DND-41 (cell line): ENCODE measurements around the gene TSR2.

ENCODE experiments used
- EZH2 ChIP-seq: IDR thresholded peaks from 3 replicates; pipeline ENCODE4 v1.6.1; 2012; ENCODE audit warnings: borderline replicate concordance, low read depth, mild to moderate bottlenecking, moderate library complexity, low read length, inconsistent platforms; ENCODE audit not compliant: severe bottlenecking
- TF ChIP-seq, protein P1 (sequence below): IDR thresholded peaks from 2 replicates; pipeline ENCODE4 v1.5.1; 2012; ENCODE audit warnings: borderline replicate concordance, low read length, moderate library complexity, mild to moderate bottlenecking; ENCODE audit not compliant: poor library complexity, severe bottlenecking; ENCODE audit errors: extremely low read depth

- TF ChIP-seq, protein P1, sequence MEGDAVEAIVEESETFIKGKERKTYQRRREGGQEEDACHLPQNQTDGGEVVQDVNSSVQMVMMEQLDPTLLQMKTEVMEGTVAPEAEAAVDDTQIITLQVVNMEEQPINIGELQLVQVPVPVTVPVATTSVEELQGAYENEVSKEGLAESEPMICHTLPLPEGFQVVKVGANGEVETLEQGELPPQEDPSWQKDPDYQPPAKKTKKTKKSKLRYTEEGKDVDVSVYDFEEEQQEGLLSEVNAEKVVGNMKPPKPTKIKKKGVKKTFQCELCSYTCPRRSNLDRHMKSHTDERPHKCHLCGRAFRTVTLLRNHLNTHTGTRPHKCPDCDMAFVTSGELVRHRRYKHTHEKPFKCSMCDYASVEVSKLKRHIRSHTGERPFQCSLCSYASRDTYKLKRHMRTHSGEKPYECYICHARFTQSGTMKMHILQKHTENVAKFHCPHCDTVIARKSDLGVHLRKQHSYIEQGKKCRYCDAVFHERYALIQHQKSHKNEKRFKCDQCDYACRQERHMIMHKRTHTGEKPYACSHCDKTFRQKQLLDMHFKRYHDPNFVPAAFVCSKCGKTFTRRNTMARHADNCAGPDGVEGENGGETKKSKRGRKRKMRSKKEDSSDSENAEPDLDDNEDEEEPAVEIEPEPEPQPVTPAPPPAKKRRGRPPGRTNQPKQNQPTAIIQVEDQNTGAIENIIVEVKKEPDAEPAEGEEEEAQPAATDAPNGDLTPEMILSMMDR = no peak
- TF ChIP-seq EZH2 = no peak
Measured at GRCh38 chrX:54484666-54485065, 44.5 kb downstream of the TSR2 start.
